Brain microvascular endothelial cell (primary cell): ENCODE measurements around the gene TEX48.

Source experiments
- DNase-seq: peaks from one replicate; pipeline ENCODE4 v3.0.0-alpha.2; 2020
- H3K27ac ChIP-seq: fragments of 250-450 bp; sonication (Bioruptor Pico); 2 replicates; pipeline ENCODE4 v1.5.1; 2020; ENCODE audit warnings: mild to moderate bottlenecking, moderate library complexity
- H3K27me3 ChIP-seq: fragments of 250-450 bp; sonication (Bioruptor Pico); replicated peaks from 2 replicates; pipeline ENCODE4 v1.5.1; 2020; ENCODE audit warnings: mild to moderate bottlenecking
- H3K36me3 ChIP-seq: fragments of 250-450 bp; sonication (Bioruptor Pico); replicated peaks from 2 replicates; pipeline ENCODE4 v1.5.1; 2020; ENCODE audit warnings: mild to moderate bottlenecking
- H3K4me3 ChIP-seq: 2 replicates; pipeline ENCODE4 v1.5.1; 2011; ENCODE audit warnings: low read depth, mild to moderate bottlenecking, control low read depth, low read length, moderate library complexity
- CTCF ChIP-seq: IDR thresholded peaks from 2 replicates; pipeline ENCODE4 v1.5.1; 2011; ENCODE audit warnings: low read depth, mild to moderate bottlenecking, moderate library complexity, low read length, control low read depth, inconsistent platforms; ENCODE audit errors: missing control alignments
- in situ Hi-C: cut with HindIII; loops from 2 replicates; pipeline ENCODE4 v1.10.0; 2017; ENCODE audit warnings: low sequenced_read_pairs, low pct_ligation_motif_present

The TEX48 gene

GRCh38 chr9:114674798-114675540 is 7.0 kb downstream of the TEX48 start:
- Histone ChIP-seq H3K27ac (no peak overlapping the region), H3K4me3 (no peak overlapping the region), H3K36me3 (no peaks in the 10 kb centered on the region), H3K27me3 (no peaks in the 10 kb centered on the region)
- no peak for DNase-seq
- peak; percentile 30 for TF ChIP-seq CTCF
- in situ Hi-C loops = loop anchor here (10.0 to 25.0 kb wide), 2 partner anchors 60 to 337 kb away; no protein-coding TSS in a partner anchor

GRCh38 chr9:114674076-114674797 is 7.8 kb downstream of the TEX48 start:
- H3K36me3 ChIP-seq = no peaks in the 10 kb centered on the region
- no peak for DNase-seq
- H3K4me3 ChIP-seq = no peak overlapping the region
- TF ChIP-seq CTCF = no peak
- in situ Hi-C loops = loop anchor here (10.0 kb wide), 1 partner anchor 61 kb away; no protein-coding TSS in a partner anchor
- no peaks in the 10 kb centered on the region for H3K27me3 ChIP-seq
- H3K27ac ChIP-seq = no peak overlapping the region

GRCh38 chr9:114671605-114672004 is 10.4 kb downstream of the TEX48 start:
- H3K27ac ChIP-seq = no peak overlapping the region
- no peaks in the 10 kb centered on the region for H3K27me3 ChIP-seq
- in situ Hi-C loops = loop anchor here (10.0 kb wide), 1 partner anchor 63 kb away; no protein-coding TSS in a partner anchor
- TF ChIP-seq CTCF = no peak
- no peak overlapping the region for H3K4me3 ChIP-seq
- no peaks in the 10 kb centered on the region for H3K36me3 ChIP-seq
- DNase-seq = no peak

- Histone ChIP-seq H3K4me3 (no peak overlapping the region), H3K27me3 (no peaks in the 10 kb centered on the region), H3K36me3 (no peaks in the 10 kb centered on the region), H3K27ac (no peak overlapping the region)
- in situ Hi-C loops = loop anchor here (10.0 kb wide), 1 partner anchor 65 kb away; no protein-coding TSS in a partner anchor
- no peak for TF ChIP-seq CTCF
- DNase-seq = no peak
These were observed 12.0 kb downstream of the TEX48 start for GRCh38 chr9:114669961-114670360.

- in situ Hi-C loops = no loop called here
- H3K36me3 ChIP-seq = no peaks in the 10 kb centered on the region
- H3K27ac ChIP-seq = no peak overlapping the region
- no peak for TF ChIP-seq CTCF
- no peak overlapping the region for H3K4me3 ChIP-seq
- no peak for DNase-seq
- H3K27me3 ChIP-seq = no peaks in the 10 kb centered on the region
These were observed 13.8 kb downstream of the TEX48 start for GRCh38 chr9:114668146-114668545.
